Ishikawa (cell line): ENCODE results near the gene SLC37A1.

Experiments used
- CEBPB ChIP-seq: IDR thresholded peaks from 2 replicates; pipeline ENCODE4 v1.6.1; 2012
- CREB1 ChIP-seq: IDR thresholded peaks from 2 replicates; pipeline ENCODE4 v1.6.1; 2012; ENCODE audit warnings: low read depth
- EGR1 ChIP-seq: IDR thresholded peaks from 2 replicates; pipeline ENCODE4 v1.6.1; 2012
- EP300 ChIP-seq: IDR thresholded peaks from 2 replicates; pipeline ENCODE4 v1.6.1; 2012; ENCODE audit warnings: borderline replicate concordance
- FOXM1 ChIP-seq: IDR thresholded peaks from 2 replicates; pipeline ENCODE4 v1.6.1; 2012; ENCODE audit warnings: low read depth, borderline replicate concordance
- MAX ChIP-seq: IDR thresholded peaks from 2 replicates; pipeline ENCODE4 v1.6.1; 2012
- NFIC ChIP-seq: IDR thresholded peaks from 2 replicates; pipeline ENCODE4 v1.6.1; 2012
- RAD21 ChIP-seq: IDR thresholded peaks from 2 replicates; pipeline ENCODE4 v1.6.1; 2012; ENCODE audit warnings: low read depth
- REST ChIP-seq: IDR thresholded peaks from 2 replicates; pipeline ENCODE4 v1.6.1; 2012; ENCODE audit warnings: low read depth, mild to moderate bottlenecking
- TAF1 ChIP-seq: IDR thresholded peaks from 2 replicates; pipeline ENCODE4 v1.6.1; 2012; ENCODE audit warnings: low read depth, mild to moderate bottlenecking
- TCF12 ChIP-seq: IDR thresholded peaks from 2 replicates; pipeline ENCODE4 v1.6.1; 2012; ENCODE audit warnings: low read depth
- TEAD4 ChIP-seq: IDR thresholded peaks from 2 replicates; pipeline ENCODE4 v1.6.1; 2012
- YY1 ChIP-seq: IDR thresholded peaks from 2 replicates; pipeline ENCODE4 v1.6.1; 2012; ENCODE audit warnings: low read depth
- ZBTB7A ChIP-seq: IDR thresholded peaks from 2 replicates; pipeline ENCODE4 v1.6.1; 2012; ENCODE audit warnings: low read depth
- TF ChIP-seq, protein P1 (sequence below): IDR thresholded peaks from 2 replicates; pipeline ENCODE4 v1.6.1; 2012

The SLC37A1 gene

GRCh38 chr21:42532466-42533181 lies 19.0 kb downstream of the SLC37A1 start:
- no peak for TF ChIP-seq TEAD4
- TF ChIP-seq, protein P1, sequence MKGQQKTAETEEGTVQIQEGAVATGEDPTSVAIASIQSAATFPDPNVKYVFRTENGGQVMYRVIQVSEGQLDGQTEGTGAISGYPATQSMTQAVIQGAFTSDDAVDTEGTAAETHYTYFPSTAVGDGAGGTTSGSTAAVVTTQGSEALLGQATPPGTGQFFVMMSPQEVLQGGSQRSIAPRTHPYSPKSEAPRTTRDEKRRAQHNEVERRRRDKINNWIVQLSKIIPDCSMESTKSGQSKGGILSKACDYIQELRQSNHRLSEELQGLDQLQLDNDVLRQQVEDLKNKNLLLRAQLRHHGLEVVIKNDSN: peak; percentile 65; the same call in 1 of the 2 replicates
- TF ChIP-seq MAX: no peak
- no peak for TF ChIP-seq EP300
- TF ChIP-seq ZBTB7A: no peak

DNA sequence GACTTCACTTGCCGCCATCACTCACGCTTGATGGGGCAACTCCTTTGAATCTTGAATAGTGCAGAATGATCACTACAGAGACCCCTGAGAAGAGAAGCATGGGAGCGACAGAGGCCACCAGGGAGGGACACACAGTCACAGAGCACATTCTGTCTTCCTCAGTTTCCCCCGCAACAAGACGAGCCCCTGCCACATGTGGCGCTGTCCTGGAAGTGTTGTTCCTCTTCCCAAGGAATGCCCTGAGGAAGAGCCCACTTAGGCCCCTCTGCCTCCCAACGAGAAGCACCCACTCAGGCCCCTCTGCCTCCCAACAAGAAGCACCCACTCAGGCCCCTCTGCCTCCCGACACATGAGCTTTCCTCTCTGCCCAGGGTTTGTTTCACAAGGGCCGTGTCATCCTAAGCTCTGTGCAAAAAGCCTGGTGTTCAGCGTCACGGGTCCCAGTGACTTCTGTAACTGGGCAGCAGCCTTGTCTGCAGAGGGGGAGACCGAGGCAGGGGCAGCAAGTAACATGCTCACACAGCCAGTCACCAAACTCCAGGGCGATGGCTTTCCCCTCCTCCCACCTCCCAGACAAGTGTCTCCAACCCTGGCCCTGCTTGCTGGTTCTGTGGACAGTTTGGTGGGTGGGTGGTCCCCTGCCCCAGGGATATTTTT lies 19.8 kb downstream of the SLC37A1 start:
- TF ChIP-seq NFIC (no peak), EP300 (no peak), ZBTB7A (no peak), MAX (no peak), YY1 (no peak), TAF1 (no peak), CREB1 (no peak), TEAD4 (no peak), REST (no peak), CEBPB (no peak), TCF12 (no peak), RAD21 (no peak), FOXM1 (no peak), EGR1 (no peak)
- TF ChIP-seq, protein P1: no peak

GRCh38 chr21:42533963-42534355 lies 20.3 kb downstream of the SLC37A1 start:
- TF ChIP-seq ZBTB7A (no peak), RAD21 (no peak), TEAD4 (no peak), EGR1 (no peak), TAF1 (no peak), NFIC (no peak), MAX (no peak), CREB1 (no peak), EP300 (no peak), YY1 (no peak), REST (no peak), TCF12 (no peak), CEBPB (no peak), FOXM1 (no peak)
- TF ChIP-seq, protein P1: no peak

DNA sequence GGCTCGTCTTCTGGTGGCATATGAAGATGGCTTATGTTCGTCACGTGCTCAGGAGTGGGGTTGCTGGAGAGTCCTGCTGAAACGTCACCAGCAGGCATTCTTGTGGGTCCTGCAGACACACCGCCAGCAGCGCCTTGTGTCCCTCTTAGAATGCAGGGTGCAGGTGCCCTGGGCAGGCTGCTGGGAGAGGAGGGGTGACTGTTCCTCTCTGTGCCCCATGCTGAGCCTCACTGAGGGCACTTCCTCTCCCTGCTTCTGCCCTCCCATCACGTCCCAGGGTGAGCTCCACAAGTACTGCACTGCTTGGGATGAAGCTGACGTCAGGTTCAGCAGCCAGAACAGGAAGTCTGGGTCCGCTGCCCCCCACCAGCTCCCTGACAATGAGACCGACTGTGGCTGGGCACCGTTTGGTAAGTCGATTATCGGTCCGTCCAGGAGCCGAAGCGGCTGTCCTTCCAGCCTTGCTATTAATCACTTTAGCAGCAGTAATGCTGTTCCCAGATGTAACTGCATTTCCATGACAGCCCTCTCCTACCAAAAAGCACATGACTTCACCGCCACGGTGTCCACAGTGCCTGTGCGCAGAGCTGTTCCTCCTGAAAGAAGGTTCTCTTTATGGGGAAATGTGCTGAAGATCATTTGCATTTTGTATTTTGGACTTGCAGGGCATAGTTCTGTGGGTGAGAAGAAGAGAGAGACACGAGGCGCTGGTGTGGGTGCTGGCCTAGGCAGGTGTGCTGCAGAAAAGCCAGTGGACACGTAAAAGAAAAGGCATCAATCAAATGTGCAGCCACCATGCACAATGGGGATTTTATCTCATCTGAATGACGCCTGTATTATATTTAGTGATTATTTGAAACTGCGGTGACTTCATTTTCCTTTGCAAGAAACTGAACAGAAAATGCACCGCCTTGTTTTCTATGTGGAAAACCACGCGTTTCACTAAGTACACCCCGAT lies 21.0 kb downstream of the SLC37A1 start:
- no peak for TF ChIP-seq CEBPB
- no peak for TF ChIP-seq TCF12
- no peak for TF ChIP-seq TAF1
- no peak for TF ChIP-seq YY1
- no peak for TF ChIP-seq CREB1
- TF ChIP-seq, protein P1: no peak
- no peak for TF ChIP-seq REST
- TF ChIP-seq FOXM1: no peak
- TF ChIP-seq RAD21: no peak
- TF ChIP-seq EP300: no peak
- no peak for TF ChIP-seq EGR1
